Central memory CD4-positive, alpha-beta T cell (primary cell): ENCODE data around the gene SMIM10L2A.
"Not testable (repeated sequence)": the region's sequence is repeated elsewhere in the genome, so short reads cannot be mapped to it uniquely, and the experiment has no call there.

Experiments
- DNase-seq: peaks from one replicate; pipeline ENCODE4 v3.0.0; 2022
- total RNA-seq, 3 experiments: gene quantifications; one replicate each; lab custom pipeline; 2026; lab: John Stamatoyannopoulos, UW

Gene SMIM10L2A
- total RNA-seq = 1.6 to 4.4 (median 1.9) reads per million in 3 experiments

DNA sequence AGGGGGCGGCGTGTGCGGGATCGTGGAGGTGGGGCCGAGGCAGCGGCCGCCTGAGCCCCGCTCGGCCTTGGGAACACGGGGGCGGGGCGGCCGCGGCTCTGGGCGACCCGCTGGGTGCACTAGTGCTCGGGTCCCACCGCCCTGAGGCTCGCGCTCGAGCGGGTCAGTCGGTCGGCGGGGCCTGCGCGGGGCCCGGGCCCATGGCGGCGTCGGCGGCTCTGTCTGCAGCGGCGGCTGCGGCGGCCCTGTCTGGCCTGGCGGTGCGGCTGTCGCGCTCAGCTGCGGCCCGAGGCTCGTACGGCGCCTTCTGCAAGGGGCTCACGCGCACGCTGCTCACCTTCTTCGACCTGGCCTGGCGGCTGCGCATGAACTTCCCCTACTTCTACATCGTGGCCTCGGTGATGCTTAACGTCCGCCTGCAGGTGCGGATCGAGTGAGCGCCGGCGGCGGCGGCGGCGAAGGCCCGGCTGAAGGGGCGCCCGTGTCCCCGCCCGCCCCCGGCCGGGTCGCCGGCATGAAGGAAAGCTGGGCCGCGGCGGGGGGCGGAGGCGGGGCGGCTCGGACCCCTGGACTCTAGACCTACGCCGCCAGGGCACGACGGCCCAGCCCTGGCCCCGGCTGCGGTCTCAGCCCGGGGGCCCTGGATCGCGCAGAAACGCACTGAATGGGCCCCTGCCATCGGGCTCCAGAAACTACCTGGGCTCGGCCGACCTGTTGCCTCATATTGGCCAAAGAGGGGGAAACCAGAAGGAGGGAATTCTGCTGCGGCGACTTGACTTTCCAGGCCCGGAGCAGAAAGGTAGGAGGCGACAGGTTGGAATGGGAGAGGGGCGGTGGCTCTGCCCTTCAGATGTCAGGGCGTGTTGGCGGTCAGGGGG is at the start of gene SMIM10L2A:
SMIM10L2A (plus strand) TSS at position 13 of the 878 bp plus-strand sequence; CDS start at position 201, 188 bp downstream.
- DNase-seq = no peak

GRCh38 chrX:135373357-135373756 is 48.4 kb upstream of the SMIM10L2A start:
- no peak for DNase-seq

DNA sequence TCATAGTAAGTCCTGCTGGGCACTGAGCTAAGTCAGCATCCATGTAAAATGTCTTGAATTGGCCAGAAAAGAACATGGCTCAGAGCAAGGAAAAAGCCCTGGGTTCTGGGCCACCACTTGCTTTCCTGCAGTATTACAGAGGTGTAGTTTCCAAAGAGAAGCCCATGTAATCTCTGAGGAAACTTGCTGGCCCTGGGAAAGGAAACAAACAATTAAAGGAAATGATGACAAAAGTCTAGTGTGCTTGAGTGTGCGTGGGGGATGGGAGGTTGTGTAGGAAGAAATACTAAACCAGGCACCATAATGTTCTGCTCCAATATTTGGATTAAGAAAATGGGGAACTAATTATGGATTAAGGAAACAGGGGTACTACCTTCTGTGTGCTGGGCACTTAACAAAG is 39.5 kb upstream of the SMIM10L2A start:
- DNase-seq = no peak

- DNase-seq = no peak
Observed at GRCh38 chrX:135383249-135383648, 38.5 kb upstream of the SMIM10L2A start.

DNA sequence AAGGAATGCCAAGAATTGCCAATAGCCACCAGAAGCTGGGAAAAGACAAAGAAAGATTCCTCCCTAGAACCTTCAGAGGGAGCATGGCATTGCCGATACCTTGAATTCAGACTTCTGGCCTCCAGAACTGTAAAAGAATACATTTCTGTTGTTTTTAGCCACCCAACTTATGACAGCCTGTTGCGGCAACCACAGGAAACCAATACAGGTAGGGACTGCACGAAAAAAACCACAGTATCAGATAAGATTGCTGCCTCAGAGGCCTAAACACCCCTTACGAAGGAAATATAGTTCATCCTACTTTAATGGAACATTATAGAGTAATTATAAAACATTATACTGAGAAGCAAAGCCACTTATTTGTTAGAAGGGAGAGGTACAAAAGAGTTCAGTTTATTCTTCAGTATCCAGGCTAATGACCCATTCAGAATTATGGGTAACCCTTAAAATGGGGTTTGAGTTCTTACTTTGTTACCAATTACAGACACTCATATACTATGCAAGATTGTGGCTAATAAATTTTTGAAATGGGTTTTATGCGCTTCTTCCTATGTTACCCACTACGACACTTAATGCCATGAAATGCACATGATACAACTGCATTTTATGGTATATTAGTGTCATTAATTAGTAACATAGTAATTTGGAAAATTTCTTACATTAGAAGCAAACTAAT is 37.4 kb upstream of the SMIM10L2A start:
- peak; percentile 72 for DNase-seq

GRCh38 chrX:135388841-135389240 is 32.9 kb upstream of the SMIM10L2A start:
- DNase-seq = no peak

DNA sequence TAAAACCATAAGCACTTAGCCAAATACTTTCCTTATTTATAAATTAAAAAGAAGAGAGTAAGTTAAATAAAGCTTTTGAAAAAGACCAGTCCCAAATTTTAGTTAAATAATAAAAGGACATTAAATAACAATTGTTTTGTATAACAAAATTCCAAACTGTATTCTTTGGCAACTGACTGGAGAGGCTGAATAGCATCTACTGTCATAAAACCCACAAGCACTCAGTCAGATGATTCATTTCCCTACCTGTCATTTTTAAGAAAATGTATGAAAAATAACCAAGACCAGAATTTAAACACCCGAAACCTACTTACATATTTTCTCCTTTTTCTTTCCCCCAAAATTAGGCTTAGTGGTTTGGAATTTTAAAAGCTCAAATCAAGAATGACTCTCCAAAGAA is 32.5 kb upstream of the SMIM10L2A start:
- DNase-seq = no peak

DNA sequence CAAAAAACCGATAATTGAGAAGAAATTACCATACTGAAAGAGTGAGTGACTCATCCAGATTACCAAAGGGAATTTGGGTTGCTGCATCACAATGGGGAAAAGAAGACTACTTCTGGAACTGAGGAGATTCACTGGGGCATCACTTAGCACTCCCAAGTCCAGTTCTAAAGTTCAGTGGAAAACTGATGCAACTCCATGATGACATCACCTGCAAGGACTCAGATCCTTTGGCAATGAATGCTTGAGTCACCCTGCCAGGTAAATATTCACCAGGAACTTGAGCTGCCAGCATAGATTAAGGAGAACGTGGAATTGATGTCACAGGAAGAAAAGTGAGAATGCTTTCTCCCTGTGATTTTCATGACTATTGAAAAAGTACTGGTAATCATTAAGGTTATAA is 32.0 kb upstream of the SMIM10L2A start:
- no peak for DNase-seq

DNA sequence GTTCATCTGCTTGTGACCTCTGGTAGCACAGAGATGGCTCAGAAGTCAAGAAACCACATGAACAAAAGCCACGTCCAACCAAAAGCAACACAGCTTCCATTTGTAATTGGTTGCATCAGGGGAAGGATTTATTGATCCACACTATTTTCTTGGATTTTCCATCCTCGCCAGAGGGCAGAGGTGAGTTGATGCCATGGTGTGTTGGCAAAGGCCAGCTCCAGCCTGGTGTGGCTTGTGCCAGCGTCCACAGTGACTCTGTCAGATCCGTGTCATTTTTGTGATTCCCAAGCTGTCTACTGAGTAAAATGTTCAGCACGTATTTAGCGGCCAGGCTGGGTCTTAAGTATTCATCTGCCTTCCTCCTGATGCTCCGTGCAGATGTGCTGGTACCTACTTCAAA is 30.0 kb upstream of the SMIM10L2A start:
- no peak for DNase-seq

- no peak for DNase-seq
Observed at GRCh38 chrX:135393051-135393450, 28.7 kb upstream of the SMIM10L2A start.

GRCh38 chrX:135395064-135395463 is 26.7 kb upstream of the SMIM10L2A start:
- no peak for DNase-seq

- no peak for DNase-seq
Observed at GRCh38 chrX:135396109-135396508, 25.6 kb upstream of the SMIM10L2A start.

GRCh38 chrX:135396566-135396965 is 25.2 kb upstream of the SMIM10L2A start:
- no peak for DNase-seq

DNA sequence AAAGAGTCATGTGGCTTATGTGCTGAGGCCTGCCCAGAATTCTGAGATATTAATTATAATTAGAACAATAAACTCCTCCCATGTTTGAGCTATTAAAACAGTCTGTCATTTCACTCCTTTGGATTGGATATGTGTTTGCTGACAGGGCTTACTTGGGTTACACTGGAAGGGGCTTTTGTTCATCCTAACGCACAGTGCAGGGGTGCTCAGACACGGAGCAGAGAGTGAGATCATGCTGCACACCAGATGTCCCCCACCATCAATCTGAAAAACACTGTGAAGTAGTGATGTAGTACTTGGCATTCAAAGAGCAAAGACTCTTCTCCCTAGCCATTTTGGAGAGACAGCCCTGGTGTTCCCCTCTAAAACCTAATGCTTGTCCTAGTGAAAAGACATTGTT is 24.1 kb upstream of the SMIM10L2A start:
- no peak for DNase-seq

GRCh38 chrX:135403374-135403773 is 18.4 kb upstream of the SMIM10L2A start:
- no peak for DNase-seq

DNA sequence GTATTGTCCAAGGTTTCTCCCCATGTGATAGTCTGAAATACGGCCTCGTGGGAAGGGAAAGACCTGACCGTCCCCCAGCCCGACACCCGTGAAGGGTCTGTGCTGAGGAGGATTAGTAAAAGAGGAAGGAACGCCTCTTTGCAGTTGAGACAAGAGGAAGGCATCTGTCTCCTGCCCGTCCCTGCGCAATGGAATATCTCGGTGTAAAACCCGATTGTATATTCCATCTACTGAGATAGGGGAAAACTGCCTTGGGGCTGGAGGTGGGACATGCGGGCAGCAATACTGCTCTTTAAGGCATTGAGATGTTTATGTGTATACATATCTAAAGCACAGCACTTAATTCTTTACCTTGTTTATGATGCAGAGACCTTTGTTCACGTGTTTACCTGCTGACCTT is 15.3 kb upstream of the SMIM10L2A start:
- not testable (repeated sequence) for DNase-seq

GRCh38 chrX:135408794-135409193 is 12.9 kb upstream of the SMIM10L2A start:
- no peak for DNase-seq

DNA sequence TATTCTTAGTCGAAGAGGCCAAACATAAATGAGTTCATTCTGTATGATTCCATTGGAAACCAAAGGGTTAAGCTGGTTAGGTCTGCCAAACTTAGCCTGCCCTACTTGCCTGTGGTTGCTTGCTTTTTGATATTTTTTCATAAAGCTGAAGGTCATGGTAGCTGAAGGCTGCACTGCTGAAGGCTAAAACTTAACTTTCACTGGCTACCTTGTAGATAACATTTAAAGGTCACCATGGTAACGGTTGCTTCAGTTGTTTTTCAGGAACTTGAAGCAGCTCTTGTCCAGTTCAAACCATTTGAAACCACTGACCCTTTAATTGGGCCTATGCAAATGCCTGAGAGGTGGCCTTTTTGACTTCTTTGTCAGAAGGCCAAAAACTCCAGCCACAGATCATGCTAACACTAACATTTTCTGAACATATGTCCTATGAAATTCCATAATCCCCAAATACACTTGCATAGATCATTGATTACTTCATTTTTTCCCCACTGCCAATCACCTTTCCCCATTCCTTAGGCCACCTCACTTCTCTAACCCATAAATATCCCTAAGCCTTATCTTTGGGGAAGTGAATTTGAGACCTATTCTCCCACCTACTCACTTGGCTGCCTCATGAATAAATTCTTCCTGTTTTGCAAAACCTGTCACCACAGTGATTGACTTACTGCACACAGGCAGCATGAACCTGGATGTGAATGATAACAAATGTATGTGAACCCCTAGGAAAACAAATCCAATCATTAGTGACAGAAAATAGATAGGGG is 10.7 kb upstream of the SMIM10L2A start:
- DNase-seq = no peak

GRCh38 chrX:135411893-135412292 is 9.9 kb upstream of the SMIM10L2A start:
- no peak for DNase-seq

GRCh38 chrX:135416546-135416945 is 5.2 kb upstream of the SMIM10L2A start:
- DNase-seq = no peak

DNA sequence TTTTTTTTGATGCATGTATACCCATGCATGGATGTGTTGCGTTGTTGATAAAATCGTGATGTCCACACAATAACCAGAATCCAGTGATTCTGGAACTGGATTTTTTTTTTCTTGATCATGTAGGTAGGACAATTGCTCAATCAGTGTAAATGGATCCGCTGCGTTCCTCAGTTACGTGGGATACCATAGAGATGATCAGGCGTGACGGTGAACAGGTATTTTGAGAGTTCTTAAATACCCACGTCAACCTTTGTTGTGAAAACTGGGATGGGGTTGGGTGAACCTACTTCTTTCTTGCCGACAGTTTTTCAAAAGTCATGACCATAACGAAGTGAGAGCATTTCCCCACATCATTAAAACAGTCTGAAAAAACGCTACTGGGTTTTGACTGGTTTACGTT is 913 bp upstream of the SMIM10L2A start:
- no peak for DNase-seq

DNA sequence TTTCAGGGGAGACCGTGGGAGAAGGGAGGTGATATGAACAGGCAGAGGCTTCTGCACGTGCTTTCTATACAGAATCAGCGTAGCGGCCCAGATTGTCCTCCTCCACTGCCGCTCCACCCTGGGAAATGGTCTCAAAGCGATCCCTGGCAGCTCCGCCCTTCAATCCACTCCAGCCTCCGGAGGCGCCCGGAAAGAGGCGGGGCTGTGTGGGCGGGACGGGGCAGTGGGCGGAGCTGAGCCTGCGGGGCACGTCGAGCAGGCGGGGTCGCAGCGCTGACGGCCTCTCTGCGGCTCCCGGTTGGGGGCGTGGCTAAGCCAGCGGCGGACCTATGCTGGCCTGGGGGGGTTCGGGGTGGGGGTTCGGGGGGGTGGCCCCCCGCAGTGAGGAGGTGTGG is 210 bp upstream of the SMIM10L2A start:
- peak; percentile 78 for DNase-seq

DNA sequence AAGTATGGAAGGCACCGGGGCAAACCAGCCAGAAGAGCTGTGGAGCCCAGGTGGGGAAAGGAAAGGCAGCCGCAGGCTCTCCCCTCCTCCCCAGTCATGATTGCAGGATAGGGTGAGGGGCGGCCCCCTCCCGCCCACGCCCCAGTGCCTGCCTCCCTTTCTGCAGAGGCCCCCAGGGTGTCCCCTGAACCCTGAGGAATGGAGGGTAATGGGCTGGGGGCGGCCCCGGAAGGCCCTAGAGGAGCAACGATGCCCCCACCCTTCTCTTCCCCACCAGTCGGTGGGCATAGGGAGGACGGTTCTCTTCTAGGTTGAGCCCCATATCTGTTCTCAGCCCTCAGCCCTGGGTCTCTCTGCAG is 1.0 kb downstream of the SMIM10L2A start:
- DNase-seq = not testable (repeated sequence)
